H9 (cell line): ENCODE data around the gene ANKMY1. TPM values are rescaled to one million over a fixed set of nuclear protein-coding genes. Genes with fewer than 3 reads are reported as not detected.

Source experiments
- DNase-seq: peaks from one replicate; pipeline ENCODE4 v3.0.0-alpha.2; 2017
- H2AFZ ChIP-seq: one replicate; pipeline ENCODE4 v1.6.1; 2013; ENCODE audit warnings: mild to moderate bottlenecking, low read length, control low read depth, moderate library complexity
- H2AK5ac ChIP-seq: 2 replicates; pipeline ENCODE4 v1.6.1; 2013; ENCODE audit warnings: low read length, control low read depth, mixed read lengths; ENCODE audit not compliant: insufficient read length
- H2BK120ac ChIP-seq: one replicate; pipeline ENCODE4 v1.6.1; 2013; ENCODE audit warnings: low read depth, mild to moderate bottlenecking, low read length, control low read depth, inconsistent platforms; ENCODE audit not compliant: poor library complexity, severe bottlenecking
- H2BK12ac ChIP-seq: 2 replicates; pipeline ENCODE4 v1.6.1; 2013; ENCODE audit warnings: low read length, control low read depth, mixed read lengths, low read depth; ENCODE audit not compliant: insufficient read length
- H2BK15ac ChIP-seq: 2 replicates; pipeline ENCODE4 v1.6.1; 2013; ENCODE audit warnings: low read depth, low read length, control low read depth
- H2BK20ac ChIP-seq: one replicate; pipeline ENCODE4 v1.6.1; 2013; ENCODE audit warnings: low read depth, mild to moderate bottlenecking, low read length, control low read depth, inconsistent platforms; ENCODE audit not compliant: poor library complexity, severe bottlenecking
- H2BK5ac ChIP-seq: 2 replicates; pipeline ENCODE4 v1.6.1; 2013; ENCODE audit warnings: low read length, control low read depth, mixed read lengths; ENCODE audit not compliant: insufficient read length
- H3K14ac ChIP-seq: 2 replicates; pipeline ENCODE4 v1.6.1; 2013; ENCODE audit warnings: low read length, control low read depth; ENCODE audit not compliant: insufficient read depth
- H3K18ac ChIP-seq: 2 replicates; pipeline ENCODE4 v1.6.1; 2013; ENCODE audit warnings: low read depth, mild to moderate bottlenecking, mixed read lengths, low read length, control low read depth; ENCODE audit not compliant: insufficient read length
- H3K23ac ChIP-seq: 2 replicates; pipeline ENCODE4 v1.6.1; 2013; ENCODE audit warnings: low read length, control low read depth, mixed read lengths, low read depth; ENCODE audit not compliant: insufficient read length
- H3K23me2 ChIP-seq: 2 replicates; pipeline ENCODE4 v1.6.1; 2013; ENCODE audit warnings: low read depth, mild to moderate bottlenecking, mixed read lengths, low read length, control low read depth; ENCODE audit not compliant: insufficient read length, poor library complexity, severe bottlenecking
- H3K27ac ChIP-seq: 2 replicates; pipeline ENCODE4 v1.5.1; 2013; ENCODE audit warnings: low read length, control low read depth, mixed read lengths, low read depth; ENCODE audit not compliant: insufficient read length
- H3K27me3 ChIP-seq: 2 replicates; pipeline ENCODE4 v1.6.1; 2013; ENCODE audit warnings: low read length, control low read depth, inconsistent platforms; ENCODE audit not compliant: insufficient read depth
- H3K4ac ChIP-seq: 2 replicates; pipeline ENCODE4 v1.6.1; 2013; ENCODE audit warnings: low read depth, mild to moderate bottlenecking, control low read depth, inconsistent platforms, low read length, moderate library complexity
- H3K4me1 ChIP-seq: 2 replicates; pipeline ENCODE4 v1.6.1; 2013; ENCODE audit warnings: low read length, control low read depth, inconsistent platforms; ENCODE audit not compliant: insufficient read depth
- H3K4me2 ChIP-seq: 2 replicates; pipeline ENCODE4 v1.6.1; 2013; ENCODE audit warnings: low read length, control low read depth, mixed read lengths; ENCODE audit not compliant: insufficient read length, insufficient read depth
- H3K56ac ChIP-seq: 2 replicates; pipeline ENCODE4 v1.6.1; 2013; ENCODE audit warnings: low read depth, mild to moderate bottlenecking, mixed read lengths, low read length, control low read depth; ENCODE audit not compliant: insufficient read length
- H3K79me1 ChIP-seq: 2 replicates; pipeline ENCODE4 v1.6.1; 2013; ENCODE audit warnings: low read depth, mild to moderate bottlenecking, moderate library complexity, low read length, control low read depth, inconsistent platforms; ENCODE audit not compliant: insufficient read depth, poor library complexity, severe bottlenecking
- H3K79me2 ChIP-seq: 2 replicates; pipeline ENCODE4 v1.6.1; 2013; ENCODE audit warnings: low read length, control low read depth, inconsistent platforms; ENCODE audit not compliant: insufficient read depth
- H3K9ac ChIP-seq: 2 replicates; pipeline ENCODE4 v1.6.1; 2013; ENCODE audit warnings: low read length, control low read depth, mixed read lengths; ENCODE audit not compliant: insufficient read length; ENCODE audit errors: extremely low read depth
- H3K9me3 ChIP-seq: one replicate; pipeline ENCODE4 v1.6.1; 2013; ENCODE audit warnings: low read depth, low read length, inconsistent platforms; ENCODE audit not compliant: control insufficient read depth
- H3T11ph ChIP-seq: one replicate; pipeline ENCODE4 v1.6.1; 2013; ENCODE audit warnings: mild to moderate bottlenecking, low read length, control low read depth, inconsistent platforms
- H4K20me1 ChIP-seq: one replicate; pipeline ENCODE4 v1.6.1; 2013; ENCODE audit not compliant: control insufficient read depth, insufficient read length, insufficient read depth
- H4K5ac ChIP-seq: 2 replicates; pipeline ENCODE4 v1.6.1; 2013; ENCODE audit warnings: low read depth, mild to moderate bottlenecking, mixed read lengths, low read length, control low read depth; ENCODE audit not compliant: insufficient read length
- H4K8ac ChIP-seq: replicated peaks from 2 replicates; pipeline ENCODE4 v1.6.1; 2013; ENCODE audit warnings: low read length, control low read depth, mixed read lengths, low read depth; ENCODE audit not compliant: insufficient read length
- H4K91ac ChIP-seq: 2 replicates; pipeline ENCODE4 v1.6.1; 2013; ENCODE audit warnings: low read depth, mild to moderate bottlenecking, moderate library complexity, mixed read lengths, low read length, control low read depth; ENCODE audit not compliant: insufficient read length
- H3K27ac Mint-ChIP-seq, 3 experiments: 2 replicates in 2 of 3; 3 replicates in 1 of 3; pipeline ENCODE4 v1.8.0; 2020 to 2021; ENCODE audit warnings: mixed read lengths in 3 of 3, mild to moderate bottlenecking in 1 of 3, moderate library complexity in 1 of 3
- H3K27me3 Mint-ChIP-seq: 2 replicates; pipeline ENCODE4 v1.8.0; 2021; ENCODE audit warnings: low read depth, mild to moderate bottlenecking, moderate library complexity, mixed read lengths
- H3K36me3 Mint-ChIP-seq, 3 experiments: 2 replicates in 2 of 3; 3 replicates in 1 of 3; pipeline ENCODE4 v1.8.0; 2020 to 2021; ENCODE audit warnings: low read depth in 3 of 3, mixed read lengths in 3 of 3; ENCODE audit not compliant: insufficient read depth in 1 of 3
- H3K4me1 Mint-ChIP-seq, 2 experiments: 2 replicates each; pipeline ENCODE4 v1.8.0; 2020; ENCODE audit warnings: mixed read lengths in 2 of 2
- H3K4me3 Mint-ChIP-seq, 2 experiments: 2 replicates in 1 of 2; 3 replicates in 1 of 2; pipeline ENCODE4 v1.8.0; 2020 to 2021; ENCODE audit warnings: mild to moderate bottlenecking in 2 of 2, mixed read lengths in 2 of 2, moderate library complexity in 1 of 2
- H3K9me3 Mint-ChIP-seq, 2 experiments: 2 replicates in 1 of 2; 3 replicates in 1 of 2; pipeline ENCODE4 v1.8.0; 2020; ENCODE audit warnings: mild to moderate bottlenecking in 2 of 2, mixed read lengths in 2 of 2, moderate library complexity in 1 of 2
- CTCF ChIP-seq: fragments of 200-600 bp; sonication (generic); conservative IDR thresholded peaks from 3 replicates; pipeline ENCODE4 v1.8.0; 2021; ENCODE audit warnings: antibody characterized with exemption, mild to moderate bottlenecking
- WGBS: extraction: QIAGEN DNeasy Blood & Tissue Kit; methylation state at CpG from one replicate; pipeline ENCODE4 v1.1.7; 2013; ENCODE audit warnings: missing lambda C conversion rate, low lambda C conversion rate, mixed read lengths; ENCODE audit not compliant: insufficient read length; ENCODE audit errors: extremely low coverage; 5-methylcytosine and 5-hydroxymethylcytosine counted together
- total RNA-seq: library from RNA; stranded (reverse); gene quantifications from 2 replicates; pipeline ENCODE4 v1.2.1, GENCODE V29; 2021

Gene ANKMY1
- total RNA-seq, 1 experiment from 2014 or later: 13.7 TPM

GRCh38 chr2:240467149-240467642 lies 90.6 kb downstream of the ANKMY1 start:
- H3K4me1 ChIP-seq: no peaks in the 10 kb centered on the region
- no peak overlapping the region for H2BK12ac ChIP-seq
- no peaks in the 10 kb centered on the region for H3K9me3 ChIP-seq
- H3K27me3 ChIP-seq: no peaks in the 10 kb centered on the region
- Mint-ChIP-seq H3K4me3 (no peak overlapping the region), H3K27ac (no peak overlapping the region), H3K36me3 (peaks cover 0 to 16% (median 16%) of the 10 kb centered on the region in 3 experiments; a peak in 6 of 7 replicates), H3K27me3 (peaks cover 12% of the 10 kb centered on the region; the same call in 1 of the 2 replicates), H3K9me3 (no peaks in the 10 kb centered on the region), H3K4me1 (peaks cover 2 to 3% of the 10 kb centered on the region in 2 experiments; a peak in 2 of 4 replicates)
- no peak overlapping the region for H3K4ac ChIP-seq
- H3K79me2 ChIP-seq: no peaks in the 10 kb centered on the region
- no peak overlapping the region for H3K56ac ChIP-seq
- no peak overlapping the region for H2AK5ac ChIP-seq
- H3K23me2 ChIP-seq: no peaks in the 10 kb centered on the region
- H3K79me1 ChIP-seq: no peaks in the 10 kb centered on the region
- H4K8ac ChIP-seq: no peak overlapping the region
- no peak overlapping the region for H3K27ac ChIP-seq
- H2BK20ac ChIP-seq: no peak overlapping the region
- H3K4me2 ChIP-seq: no peak overlapping the region
- H4K20me1 ChIP-seq: no peaks in the 10 kb centered on the region
- no peak overlapping the region for H3K23ac ChIP-seq
- no peak overlapping the region for H2AFZ ChIP-seq
- H4K91ac ChIP-seq: no peak overlapping the region
- no CpG with 5 or more reads among the region's 12 CpGs for WGBS
- H2BK120ac ChIP-seq: no peak overlapping the region
- H3K9ac ChIP-seq: no peak overlapping the region
- no peak for TF ChIP-seq CTCF
- H3K14ac ChIP-seq: no peak overlapping the region
- DNase-seq: peak; percentile 24
- no peak overlapping the region for H2BK15ac ChIP-seq
- H2BK5ac ChIP-seq: no peak overlapping the region
- H4K5ac ChIP-seq: no peak overlapping the region
- no peak overlapping the region for H3T11ph ChIP-seq
- no peak overlapping the region for H3K18ac ChIP-seq
